Epithelial cell of esophagus (primary cell): ENCODE data around the gene GGCT.

Experiments
- DNase-seq: peaks from one replicate; pipeline ENCODE4 v3.0.0; 2010; ENCODE audit warnings: low read depth
- H3K4me3 ChIP-seq: 2 replicates; pipeline ENCODE4 v1.5.1; 2011; ENCODE audit warnings: mild to moderate bottlenecking, low read length, control low read depth
- CTCF ChIP-seq: IDR thresholded peaks from 2 replicates; pipeline ENCODE4 v1.5.1; 2011; ENCODE audit warnings: low read depth, mild to moderate bottlenecking, low read length, control low read depth, inconsistent platforms; ENCODE audit not compliant: insufficient read depth; ENCODE audit errors: missing control alignments

GGCT gene

GRCh38 chr7:30504301-30505173 is at the start of gene GGCT:
GGCT (minus strand) TSS chr7:30504829; CDS start chr7:30504709, 120 bp downstream.
- H3K4me3 ChIP-seq, result peak within 1 kb of the TSS; percentile 95
- TF ChIP-seq CTCF, result no peak
- DNase-seq, result peak; percentile 99

GRCh38 chr7:30553546-30553945 is 48.9 kb upstream of the GGCT start:
- DNase-seq, result no peak
- H3K4me3 ChIP-seq, result no peak overlapping the region

GRCh38 chr7:30553141-30553540 is 48.5 kb upstream of the GGCT start:
- DNase-seq, result no peak
- H3K4me3 ChIP-seq, result no peak overlapping the region
- no peak for TF ChIP-seq CTCF

More at GRCh38 chr7:30553546-30553945, 48.9 kb upstream of the GGCT start:
- TF ChIP-seq CTCF, result no peak

GRCh38 chr7:30552330-30552729 is 47.7 kb upstream of the GGCT start:
- H3K4me3 ChIP-seq, result no peak overlapping the region
- no peak for DNase-seq
- TF ChIP-seq CTCF, result no peak

- peak; percentile 81 for DNase-seq
- no peak for TF ChIP-seq CTCF
- no peak overlapping the region for H3K4me3 ChIP-seq
Observed at GRCh38 chr7:30549931-30550493, 45.4 kb upstream of the GGCT start.

- DNase-seq, result peak; percentile 83
- H3K4me3 ChIP-seq, result no peak overlapping the region
- peak; percentile 87 for TF ChIP-seq CTCF
Observed at GRCh38 chr7:30548845-30549244, 44.2 kb upstream of the GGCT start.
